ENCODE measurements around the gene KREMEN2.
"Not testable (repeated sequence)": the region's sequence is repeated elsewhere in the genome, so short reads cannot be mapped to it uniquely, and the experiment has no call there.

The KREMEN2 gene

DNA sequence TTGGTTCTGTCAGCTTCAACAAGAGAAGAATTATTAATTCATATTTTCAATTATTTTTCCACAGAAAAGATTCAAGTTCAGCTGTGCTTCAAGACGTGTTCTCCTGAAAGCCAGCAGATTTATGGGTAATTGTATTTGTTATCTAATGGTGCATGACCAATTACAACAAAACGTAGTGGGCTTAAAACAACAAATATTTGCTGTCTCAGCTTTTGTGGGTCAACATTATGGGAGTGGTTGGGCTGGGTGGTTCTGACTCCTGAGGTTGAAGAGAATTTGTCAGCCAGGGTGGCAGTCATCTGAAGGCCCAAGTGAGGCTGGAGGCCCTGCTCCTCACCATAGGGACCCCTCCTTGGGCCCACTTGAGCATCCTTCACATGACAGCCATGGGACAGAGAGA is 24.1 kb upstream of the KREMEN2 start:
- in situ Hi-C loops (cut with MboI; ENCODE audit: low sequenced_read_pairs) = no loop called here

- in situ Hi-C loops (cut with MboI; ENCODE audit: low sequenced_read_pairs) = no loop called here
These were observed 22.0 kb upstream of the KREMEN2 start for GRCh38 chr16:2942045-2942444.

DNA sequence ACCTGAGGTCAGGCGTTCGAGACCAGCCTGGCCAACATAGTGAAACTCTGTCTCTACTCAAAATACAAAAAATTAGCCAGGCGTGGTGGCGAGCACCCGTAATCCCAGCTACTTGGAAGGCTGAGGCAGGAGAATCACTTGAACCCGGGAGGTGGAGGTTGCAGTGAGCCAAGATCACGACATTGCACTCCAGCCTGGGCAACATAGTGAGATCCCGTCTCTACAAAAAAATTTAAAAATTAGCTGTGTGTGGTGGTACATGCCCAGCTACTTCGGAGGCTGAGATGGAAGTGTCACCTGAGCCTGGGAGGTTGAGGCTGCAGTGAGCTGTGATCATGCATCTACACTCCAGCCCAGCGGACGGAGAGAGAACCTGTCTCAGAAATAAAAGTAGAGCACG is 20.4 kb upstream of the KREMEN2 start:
- in situ Hi-C loops (cut with MboI; ENCODE audit: low sequenced_read_pairs) = not testable (repeated sequence)

- in situ Hi-C loops (cut with MboI; ENCODE audit: low sequenced_read_pairs) = no loop called here
These were observed 17.4 kb upstream of the KREMEN2 start for GRCh38 chr16:2946649-2947048.

- in situ Hi-C loops (cut with MboI; ENCODE audit: low sequenced_read_pairs) = no loop called here
These were observed 15.0 kb upstream of the KREMEN2 start for GRCh38 chr16:2948807-2949704.

- in situ Hi-C loops (cut with MboI; ENCODE audit: low sequenced_read_pairs) = no loop called here
These were observed 14.2 kb upstream of the KREMEN2 start for GRCh38 chr16:2949705-2950352.

- in situ Hi-C loops (cut with MboI; ENCODE audit: low sequenced_read_pairs) = no loop called here
These were observed 13.7 kb upstream of the KREMEN2 start for GRCh38 chr16:2950353-2950724.

DNA sequence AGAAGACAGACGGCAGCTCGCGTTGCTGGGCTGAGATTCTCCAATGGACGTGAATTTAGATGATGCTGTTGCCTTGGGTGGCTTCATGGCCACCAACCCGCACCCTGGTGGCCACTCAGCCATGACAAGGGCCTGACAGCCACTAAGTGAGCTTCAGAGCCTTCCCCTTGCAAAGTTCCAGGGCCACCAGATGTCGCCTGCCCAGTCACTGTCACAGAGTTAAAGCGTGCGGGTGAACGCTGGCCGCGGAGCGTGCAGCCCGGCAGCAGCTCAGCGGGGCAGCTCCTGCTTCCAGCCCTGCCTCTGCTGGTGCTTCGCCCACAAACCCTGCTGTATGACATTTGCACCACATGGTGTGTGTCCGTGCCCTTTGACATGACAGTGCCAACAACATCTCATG is 13.3 kb upstream of the KREMEN2 start:
- in situ Hi-C loops (cut with MboI; ENCODE audit: low sequenced_read_pairs) = no loop called here

GRCh38 chr16:2952679-2953078 is 11.4 kb upstream of the KREMEN2 start:
- in situ Hi-C loops (cut with MboI; ENCODE audit: low sequenced_read_pairs) = no loop called here

DNA sequence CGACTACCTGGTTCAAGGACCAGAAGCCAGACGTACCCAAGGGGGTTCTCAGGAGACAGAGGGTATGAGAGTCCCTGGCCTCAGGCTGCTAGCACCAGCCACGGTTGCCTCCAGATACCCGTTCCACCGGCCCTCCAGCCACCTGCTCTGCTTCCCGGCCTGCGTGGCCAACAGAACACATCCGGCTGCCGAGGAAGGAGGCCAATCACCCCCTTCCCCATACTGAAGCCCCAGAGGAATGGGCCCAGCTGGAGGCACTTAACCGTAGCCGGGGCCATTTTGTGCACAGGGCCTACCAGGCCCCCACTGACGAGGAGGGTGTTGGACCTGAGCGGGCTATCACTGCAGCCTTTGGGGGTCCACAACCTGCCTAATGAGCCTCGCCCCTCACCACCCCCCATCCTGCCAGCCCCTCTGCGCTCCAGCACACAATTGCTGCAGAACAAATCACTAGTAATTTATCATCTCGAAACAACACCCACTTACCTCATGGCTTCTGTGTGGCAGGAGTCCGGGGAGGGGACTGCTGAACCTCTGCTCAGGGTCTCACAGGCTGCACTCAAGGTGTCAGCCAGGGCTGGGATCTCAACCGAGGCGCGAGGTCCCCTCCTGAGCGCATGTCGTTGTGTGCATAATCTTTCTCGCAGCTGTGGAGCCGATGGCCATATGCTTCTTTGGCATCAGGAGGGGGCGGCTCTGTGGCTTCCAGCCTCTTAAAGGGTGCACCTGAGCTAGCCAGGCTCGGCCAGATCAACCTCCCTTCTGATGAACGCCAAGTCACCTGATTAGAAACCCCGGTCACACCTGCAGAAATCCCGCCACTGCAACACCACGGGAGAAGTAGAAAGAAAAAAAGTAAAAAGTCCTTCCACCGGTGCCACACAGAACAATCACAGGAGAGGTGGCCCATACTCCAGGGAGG is 10.1 kb upstream of the KREMEN2 start:
- in situ Hi-C loops (cut with MboI; ENCODE audit: low sequenced_read_pairs) = no loop called here

DNA sequence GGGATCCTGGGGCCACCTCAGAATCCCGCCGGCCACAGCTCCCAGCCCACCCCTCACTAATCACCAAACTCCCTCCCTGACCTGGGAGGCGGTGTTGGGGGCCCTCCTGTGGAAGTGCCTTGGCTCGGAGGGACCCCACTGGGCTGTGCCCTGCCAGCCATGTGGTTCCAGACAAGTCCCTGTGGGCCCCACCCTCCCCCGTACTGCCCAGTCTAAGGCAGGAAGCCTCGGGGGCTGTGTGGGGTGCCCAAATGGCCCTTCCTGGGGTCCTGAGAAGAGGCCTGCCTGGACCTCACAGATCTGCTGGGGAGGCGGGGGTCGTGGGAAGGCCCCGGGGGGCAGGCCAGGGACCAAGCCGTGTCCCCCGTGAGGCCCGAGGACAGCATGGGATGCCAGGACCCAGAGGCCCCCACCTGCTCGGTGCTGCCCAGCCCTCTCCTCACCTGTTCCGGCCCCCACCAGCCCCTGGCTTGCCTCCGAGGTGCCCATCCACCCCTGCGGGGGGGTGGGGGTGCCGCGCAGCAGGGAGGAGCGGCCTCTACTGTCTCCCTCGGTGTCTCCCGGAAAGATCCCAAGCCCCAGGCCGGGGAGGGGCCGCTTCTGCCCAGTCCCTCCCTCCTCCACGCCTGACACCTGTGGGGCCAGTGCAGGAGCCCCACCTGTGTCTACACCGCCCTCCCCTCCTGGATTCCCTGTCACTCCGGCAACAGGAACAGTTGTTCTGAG is 9.3 kb upstream of the KREMEN2 start:
- in situ Hi-C loops (cut with MboI; ENCODE audit: low sequenced_read_pairs) = no loop called here

GRCh38 chr16:2955438-2955778 is 8.7 kb upstream of the KREMEN2 start:
- in situ Hi-C loops (cut with MboI; ENCODE audit: low sequenced_read_pairs) = no loop called here

GRCh38 chr16:2955779-2956578 is 8.1 kb upstream of the KREMEN2 start:
- in situ Hi-C loops (cut with MboI; ENCODE audit: low sequenced_read_pairs) = no loop called here

GRCh38 chr16:2956579-2956956 is 7.5 kb upstream of the KREMEN2 start:
- in situ Hi-C loops (cut with MboI; ENCODE audit: low sequenced_read_pairs) = no loop called here

GRCh38 chr16:2959206-2959605 is 4.9 kb upstream of the KREMEN2 start:
- in situ Hi-C loops (cut with MboI; ENCODE audit: low sequenced_read_pairs) = no loop called here

- in situ Hi-C loops (cut with MboI; ENCODE audit: low sequenced_read_pairs) = no loop called here
These were observed 3.7 kb upstream of the KREMEN2 start for GRCh38 chr16:2960183-2961010.

- in situ Hi-C loops (cut with MboI; ENCODE audit: low sequenced_read_pairs) = no loop called here
These were observed 1.6 kb upstream of the KREMEN2 start for GRCh38 chr16:2962334-2963073.

DNA sequence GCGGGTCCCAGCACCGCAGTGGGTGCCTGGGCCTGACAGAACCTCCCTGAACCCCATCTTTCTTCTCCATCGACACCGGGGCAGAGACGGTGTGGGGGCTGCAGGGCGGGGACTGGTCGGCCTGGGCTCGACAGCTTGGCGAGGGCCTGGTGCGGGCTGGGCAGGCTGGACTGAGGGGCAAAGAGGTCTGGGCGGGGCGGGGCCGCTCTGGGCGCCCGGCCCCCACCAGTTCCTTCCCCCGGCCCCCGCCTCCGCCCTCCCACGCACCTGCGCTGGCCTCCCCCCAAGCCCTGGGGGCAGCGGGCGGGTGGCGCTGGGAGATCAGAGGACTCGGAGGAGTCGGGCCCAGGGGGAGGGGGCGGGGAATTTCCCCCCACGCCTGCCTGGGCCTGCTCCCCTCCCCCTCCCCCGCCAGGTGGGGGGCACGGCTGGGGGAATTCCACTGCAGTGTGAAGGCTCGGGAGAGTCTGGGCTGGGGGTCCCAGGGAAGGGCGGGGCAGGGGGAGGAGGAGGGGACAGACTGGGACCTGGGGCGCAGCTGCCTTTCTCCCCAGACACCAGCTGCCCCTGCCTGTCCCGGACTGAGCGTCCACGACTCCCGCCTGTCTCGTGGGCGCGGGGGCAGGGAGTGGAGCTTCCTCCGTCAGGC is 877 bp upstream of the KREMEN2 start:
- in situ Hi-C loops (cut with MboI; ENCODE audit: low sequenced_read_pairs) = no loop called here
